ENCODE results near the gene PARVB. TPM values are rescaled to one million over a fixed set of nuclear protein-coding genes. Genes with fewer than 3 reads are reported as not detected.

PARVB gene
- total and polyA plus RNA-seq, 9 of the 15 experiments (the other 6 are each of a cell fraction or from before 2014, with no cell fraction given) = 1.1 to 59.2 (median 29.2) TPM

GRCh38 chr22:44026630-44027511 lies 2.8 kb downstream of the PARVB start (continued):
- TF ChIP-seq CBFB (CRISPR knock-in tag; IDR thresholded peaks at IDR 0.05) (no peak), TAL1 (IDR thresholded peaks at IDR 0.05) (no peak), MYBL2 (IDR thresholded peaks at IDR 0.05; ENCODE audit: low read depth) (no peak), MYBL2 (CRISPR knock-in tag; IDR thresholded peaks at IDR 0.05; ENCODE audit: borderline replicate concordance) (no peak), KHSRP (IDR thresholded peaks at IDR 0.05) (no peak), FOXK2 (conservative IDR thresholded peaks at IDR 0.05 in 1 of 2, IDR thresholded peaks at IDR 0.05 in 1 of 2; ENCODE audit: low read depth in 2 of 2) (peak in 1 of 2 experiments; percentile 35; a peak in 1 of 4 replicates), NCOR1 (IDR thresholded peaks at IDR 0.05) (no peak), POLR2H (tag; IDR thresholded peaks at IDR 0.05; ENCODE audit: low read depth) (0 out of 2 replicates have a peak, but pooled peaks have one; percentile 27), BCLAF1 (IDR thresholded peaks at IDR 0.05; ENCODE audit: borderline replicate concordance in 1 of 2, control insufficient read depth in 1 of 2, low read depth in 2 of 2, low read length in 1 of 2) (no peak), PRMT5 (CRISPR knock-in tag; IDR thresholded peaks at IDR 0.05) (no peak), ZNF224 (CRISPR knock-in tag; IDR thresholded peaks at IDR 0.05) (no peak), AFF1 (IDR thresholded peaks at IDR 0.05; ENCODE audit: low read depth in 1 of 2, partially characterized antibody in 2 of 2) (no peak)
- TF ChIP-seq, protein P1, sequence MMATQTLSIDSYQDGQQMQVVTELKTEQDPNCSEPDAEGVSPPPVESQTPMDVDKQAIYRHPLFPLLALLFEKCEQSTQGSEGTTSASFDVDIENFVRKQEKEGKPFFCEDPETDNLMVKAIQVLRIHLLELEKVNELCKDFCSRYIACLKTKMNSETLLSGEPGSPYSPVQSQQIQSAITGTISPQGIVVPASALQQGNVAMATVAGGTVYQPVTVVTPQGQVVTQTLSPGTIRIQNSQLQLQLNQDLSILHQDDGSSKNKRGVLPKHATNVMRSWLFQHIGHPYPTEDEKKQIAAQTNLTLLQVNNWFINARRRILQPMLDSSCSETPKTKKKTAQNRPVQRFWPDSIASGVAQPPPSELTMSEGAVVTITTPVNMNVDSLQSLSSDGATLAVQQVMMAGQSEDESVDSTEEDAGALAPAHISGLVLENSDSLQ (IDR thresholded peaks at IDR 0.05) = peak; percentile 86
- TF ChIP-seq, protein P2, sequence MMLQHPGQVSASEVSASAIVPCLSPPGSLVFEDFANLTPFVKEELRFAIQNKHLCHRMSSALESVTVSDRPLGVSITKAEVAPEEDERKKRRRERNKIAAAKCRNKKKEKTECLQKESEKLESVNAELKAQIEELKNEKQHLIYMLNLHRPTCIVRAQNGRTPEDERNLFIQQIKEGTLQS (IDR thresholded peaks at IDR 0.05) = peak; percentile 13; the same call in 1 of the 2 replicates
- TF ChIP-seq, protein P2 (CRISPR knock-in tag; conservative IDR thresholded peaks at IDR 0.05) = no peak
